ENCODE data around the gene SLA2.

GRCh38 chr20:36620917-36621316 lies 25.1 kb downstream of the SLA2 start:
- no peak for TF ChIP-seq ISL1 (CRISPR knock-in tag; IDR thresholded peaks at IDR 0.05)
- no peak for TF ChIP-seq RARB (CRISPR knock-in tag; IDR thresholded peaks at IDR 0.05)
- no peak for TF ChIP-seq CREB5 (CRISPR knock-in tag; IDR thresholded peaks at IDR 0.05; ENCODE audit: low read depth)
- no peak for TF ChIP-seq PATZ1 (CRISPR knock-in tag; IDR thresholded peaks at IDR 0.05; ENCODE audit: borderline replicate concordance)
- TF ChIP-seq TCF4 (CRISPR knock-in tag; IDR thresholded peaks at IDR 0.05; ENCODE audit: borderline replicate concordance), result no peak
- TF ChIP-seq ZFP3 (CRISPR knock-in tag; IDR thresholded peaks at IDR 0.05), result no peak
- TF ChIP-seq ZFP30 (CRISPR knock-in tag; IDR thresholded peaks at IDR 0.05), result no peak
- no peak for TF ChIP-seq ARNTL (CRISPR knock-in tag; IDR thresholded peaks at IDR 0.05; ENCODE audit: borderline replicate concordance, low read depth)

All from SK-N-SH treated with all-trans-retinoic acid at 6 μM for 48 hours (cell line).